Esophagus muscularis mucosa (tissue), 3 donors: ENCODE measurements around the gene UNC5B.

Experiments
- CTCF ChIP-seq, 3 experiments: fragments of 200-600 bp in 2 of 3; fragments of 450-650 bp in 1 of 3; sonication (generic) in 2 of 3; IDR thresholded peaks; one replicate each; pipeline ENCODE4 v1.5.1; 2017 to 2019; ENCODE audit warnings: antibody characterized with exemption in 3 of 3, mild to moderate bottlenecking in 2 of 3, moderate library complexity in 1 of 3
- POLR2A ChIP-seq: fragments of 450-650 bp; IDR thresholded peaks from one replicate; pipeline ENCODE4 v1.6.1; 2017; ENCODE audit warnings: antibody characterized with exemption, moderate library complexity, mild to moderate bottlenecking, low read depth
- POLR2AphosphoS5 ChIP-seq, 2 donors: sonication (generic); formaldehyde crosslinking; IDR thresholded peaks; one replicate each; pipeline ENCODE4 v1.6.1; 2017; ENCODE audit warnings: antibody characterized with exemption in 2 of 2

GRCh38 chr10:71306979-71307378 lies 94.6 kb downstream of the UNC5B start:
- TF ChIP-seq POLR2A (no peak), CTCF (IDR thresholded peaks at IDR 0.05) (no peak), POLR2AphosphoS5 (IDR thresholded peaks at IDR 0.05) (no peak)
